Body of pancreas (tissue), 4 donors: ENCODE measurements around the gene DHRS4.

ENCODE experiments used
- CTCF ChIP-seq, 7 experiments: fragments of 450-650 bp in 4 of 7; fragments of 200-600 bp in 3 of 7; sonication (generic) in 3 of 7; IDR thresholded peaks; one replicate each; pipeline ENCODE4 v1.5.1; 2016 to 2019; ENCODE audit warnings: antibody characterized with exemption in 7 of 7
- POLR2A ChIP-seq, 3 donors: fragments of 450-650 bp; IDR thresholded peaks; one replicate each; pipeline ENCODE4 v1.6.1; 2016; ENCODE audit warnings: antibody characterized with exemption in 3 of 3, mild to moderate bottlenecking in 2 of 3

- TF ChIP-seq CTCF (IDR thresholded peaks at IDR 0.05) (no peak), POLR2A (IDR thresholded peaks at IDR 0.05) (no peak)
Measured at GRCh38 chr14:23938823-23939222, 14.7 kb upstream of the DHRS4 start.
